ENCODE results near the gene TWF2. TPM values are rescaled to one million over a fixed set of nuclear protein-coding genes. Genes with fewer than 3 reads are reported as not detected.

Gene TWF2
- total RNA-seq, 1 donor from 2014 or later = 144 TPM

Other genes with a start within 250 kb of the TWF2 start
- gene RPL29, start 243.3 kb downstream of the TWF2 start, total RNA-seq = 784 and 1,399 TPM in 2 replicates
- 8.0 and 10.8 TPM in 2 replicates for gene DUSP7, start 182.6 kb downstream of the TWF2 start, total RNA-seq
- gene POC1A, start 84.7 kb downstream of the TWF2 start, total RNA-seq = 3.7 and 17.6 TPM in 2 replicates
- 41.0 and 51.7 TPM in 2 replicates for gene ALAS1, start 41.0 kb downstream of the TWF2 start, total RNA-seq
- under 0.01 TPM in 1 of 2 replicates, not detected in the other for gene TLR9, start 13.5 kb downstream of the TWF2 start, total RNA-seq
- gene PPM1M, start 6.6 kb upstream of the TWF2 start, total RNA-seq = 20.6 and 25.0 TPM in 2 replicates
- 81.3 and 111 TPM in 2 replicates for gene WDR82, start 39.5 kb upstream of the TWF2 start, total RNA-seq
- gene GLYCTK, start 48.7 kb upstream of the TWF2 start, total RNA-seq = 22.3 and 22.9 TPM in 2 replicates
- gene DNAH1, start 77.2 kb upstream of the TWF2 start, total RNA-seq = 3.3 and 5.6 TPM in 2 replicates
- 72.7 and 92.1 TPM in 2 replicates for gene BAP1, start 170.8 kb upstream of the TWF2 start, total RNA-seq
- 2.9 and 4.4 TPM in 2 replicates for gene PHF7, start 171.5 kb upstream of the TWF2 start, total RNA-seq
- gene SEMA3G, start 205.9 kb upstream of the TWF2 start, total RNA-seq = 30.5 and 30.9 TPM in 2 replicates
- gene TNNC1, start 214.9 kb upstream of the TWF2 start, total RNA-seq = not detected in 2 replicates
- gene NISCH, start 216.4 kb upstream of the TWF2 start, total RNA-seq = 72.8 and 106 TPM in 2 replicates

Measured in dermis blood vessel endothelial cell (primary cell).